ENCODE measurements around the gene RALGPS1.

DNA sequence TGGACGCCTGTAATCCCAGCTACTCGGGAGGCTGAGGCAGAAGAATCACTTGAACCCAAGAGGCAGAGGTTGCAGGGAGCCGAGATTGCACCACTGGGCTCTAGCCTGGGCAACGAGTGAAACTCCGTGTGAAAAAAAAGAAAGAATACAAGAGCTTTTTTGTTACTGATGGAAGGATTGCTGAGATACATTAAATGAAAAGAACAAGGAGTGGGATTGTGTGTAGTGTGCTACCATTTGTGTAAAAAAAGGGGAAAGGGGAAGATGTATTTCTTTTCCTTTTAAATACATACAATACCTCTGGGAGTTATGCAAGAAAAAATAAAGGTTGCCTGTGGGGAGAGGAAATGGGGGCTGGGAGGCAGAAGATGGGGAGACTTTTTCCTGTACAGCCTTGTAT lies 335.3 kb downstream of the RALGPS1 start:
- TF ChIP-seq CTCF (IDR thresholded peaks at IDR 0.05) (no peak), POLR2A (IDR thresholded peaks at IDR 0.05) (no peak)

Measured in lower leg skin (tissue), 3 donors.